GM18519 (cell line): ENCODE data around the gene TBRG4.

ENCODE experiments used
- ATAC-seq: cut with Tn5 transposase; IDR thresholded peaks from one replicate; pipeline ENCODE4 v1.9.1; 2021; ENCODE audit warnings: mild to moderate bottlenecking, moderate library complexity; ENCODE audit not compliant: unreplicated experiment, low FRiP score

The TBRG4 gene

GRCh38 chr7:45099891-45100760 lies 11.4 kb downstream of the TBRG4 start:
- ATAC-seq, result no peak

GRCh38 chr7:45098983-45099839 lies 12.3 kb downstream of the TBRG4 start:
- ATAC-seq, result no peak

DNA sequence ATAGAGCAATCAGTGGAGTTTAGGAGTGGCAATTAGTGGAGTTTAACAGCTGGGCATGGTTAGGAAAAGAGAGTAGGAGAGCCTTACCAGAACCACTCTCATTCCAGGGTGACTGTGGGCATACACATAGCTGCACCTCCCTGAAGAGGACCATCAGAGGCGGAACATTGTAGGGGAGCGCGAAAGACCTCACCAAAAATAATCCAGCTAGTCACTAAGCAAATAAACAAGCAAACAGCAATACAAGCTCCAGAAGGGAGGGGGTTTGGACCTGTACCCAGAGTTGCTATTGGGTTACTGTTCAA lies 18.6 kb downstream of the TBRG4 start:
- ATAC-seq, result no peak

GRCh38 chr7:45092100-45092930 lies 19.2 kb downstream of the TBRG4 start:
- no peak for ATAC-seq

GRCh38 chr7:45089341-45089891 lies 22.1 kb downstream of the TBRG4 start:
- ATAC-seq, result no peak

GRCh38 chr7:45088821-45089340 lies 22.6 kb downstream of the TBRG4 start, which contains the start of gene NACAD:
Gene NACAD, minus strand, starts transcription at chr7:45088969. Its CDS starts 75 bp downstream, at chr7:45088894.
- no peak for ATAC-seq

- no peak for ATAC-seq
Observed at GRCh38 chr7:45088146-45088701, 23.3 kb downstream of the TBRG4 start.

- ATAC-seq, result no peak
Observed at GRCh38 chr7:45087301-45088145, 24.0 kb downstream of the TBRG4 start.

DNA sequence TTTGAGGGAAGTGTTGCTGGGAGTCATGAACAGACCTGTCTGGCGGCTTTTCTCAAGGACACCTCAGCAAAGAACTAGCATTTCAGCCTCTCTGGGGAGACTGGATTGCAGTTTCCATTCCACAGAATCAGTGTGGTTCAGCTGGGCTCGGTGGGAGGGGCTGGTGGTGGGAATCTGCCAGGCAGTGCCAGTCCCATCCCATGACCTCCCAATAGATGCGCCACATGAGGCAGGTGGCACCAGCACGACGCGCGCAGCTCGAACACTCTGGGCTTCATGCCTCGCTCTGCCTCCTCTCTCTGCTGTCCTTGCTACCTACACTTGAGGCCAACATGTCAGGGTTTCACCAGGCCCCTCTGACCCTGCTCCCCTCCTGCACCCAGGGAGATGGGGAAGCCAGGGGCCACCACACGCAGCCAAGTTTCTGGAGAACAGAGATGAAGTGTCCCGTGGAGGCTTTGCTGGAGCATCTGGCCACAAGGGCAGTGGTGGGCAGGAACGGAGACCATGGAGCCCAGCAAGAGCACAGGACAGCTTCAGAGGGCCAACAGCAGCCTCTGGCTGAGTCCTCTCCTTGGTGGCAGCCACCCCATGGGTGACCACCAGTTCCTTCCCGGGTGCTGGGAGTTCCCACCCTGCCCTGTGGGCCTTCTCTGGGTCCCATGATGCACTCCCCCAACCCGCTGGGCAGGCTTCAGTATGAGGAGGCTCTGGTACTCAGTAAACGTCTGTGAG lies 25.0 kb downstream of the TBRG4 start:
- ATAC-seq, result no peak

GRCh38 chr7:45085619-45086200 lies 25.8 kb downstream of the TBRG4 start:
- ATAC-seq, result no peak

DNA sequence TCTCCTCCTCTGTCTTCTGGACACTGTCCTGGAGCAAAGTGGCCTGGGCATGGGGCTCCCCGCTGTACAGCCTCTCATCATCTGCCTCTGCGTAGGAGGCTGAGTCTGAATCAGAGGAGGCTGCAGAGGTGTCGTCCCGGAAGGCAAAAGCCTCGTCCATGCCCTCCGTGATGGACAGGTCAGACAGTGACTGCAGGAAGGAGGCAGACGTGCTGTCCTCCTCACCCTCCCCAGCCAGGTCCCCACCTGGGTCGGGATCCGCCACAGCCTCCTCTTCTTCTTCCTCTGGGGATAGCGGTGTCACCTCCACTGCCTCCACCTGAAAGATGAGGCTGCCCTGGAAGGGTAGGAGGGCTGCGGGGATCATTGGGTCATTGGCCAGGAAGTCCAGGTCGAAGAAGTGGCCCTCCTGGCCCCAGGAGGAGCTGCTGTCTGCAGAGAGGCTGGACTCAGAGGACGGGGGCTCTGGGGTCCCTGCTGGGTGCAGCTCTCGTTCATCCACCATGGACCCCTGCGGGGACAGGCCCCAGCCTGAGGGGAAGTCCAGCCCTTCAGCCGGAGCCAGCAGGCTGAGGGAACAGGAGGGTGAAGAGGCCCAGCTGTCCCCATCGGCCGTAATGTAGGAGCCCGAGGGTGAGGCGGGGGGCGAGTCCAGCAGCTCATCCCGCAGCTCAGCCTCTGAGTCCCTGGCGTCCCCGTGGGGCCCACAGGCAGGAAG lies 26.4 kb downstream of the TBRG4 start:
- no peak for ATAC-seq

DNA sequence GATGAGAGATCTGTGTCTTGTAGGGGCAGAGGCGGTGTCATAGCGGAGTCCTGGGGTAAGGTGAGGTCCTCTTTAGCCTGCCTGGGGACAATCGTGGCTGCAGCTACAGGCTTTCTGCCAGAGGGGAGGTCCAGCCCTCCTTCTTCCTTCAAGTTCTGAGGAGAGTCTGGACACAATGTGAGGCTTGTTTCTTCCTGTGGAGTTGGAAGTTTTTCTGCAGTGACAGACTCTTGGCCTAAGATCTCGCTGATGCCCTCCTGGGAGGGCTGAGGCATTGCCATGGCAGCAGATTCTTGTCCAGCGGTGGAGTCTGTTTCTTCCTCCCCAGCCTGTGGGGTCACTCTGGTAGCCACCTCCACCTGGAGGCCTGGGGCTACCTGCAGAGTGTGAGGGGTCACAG lies 27.2 kb downstream of the TBRG4 start:
- ATAC-seq, result no peak

DNA sequence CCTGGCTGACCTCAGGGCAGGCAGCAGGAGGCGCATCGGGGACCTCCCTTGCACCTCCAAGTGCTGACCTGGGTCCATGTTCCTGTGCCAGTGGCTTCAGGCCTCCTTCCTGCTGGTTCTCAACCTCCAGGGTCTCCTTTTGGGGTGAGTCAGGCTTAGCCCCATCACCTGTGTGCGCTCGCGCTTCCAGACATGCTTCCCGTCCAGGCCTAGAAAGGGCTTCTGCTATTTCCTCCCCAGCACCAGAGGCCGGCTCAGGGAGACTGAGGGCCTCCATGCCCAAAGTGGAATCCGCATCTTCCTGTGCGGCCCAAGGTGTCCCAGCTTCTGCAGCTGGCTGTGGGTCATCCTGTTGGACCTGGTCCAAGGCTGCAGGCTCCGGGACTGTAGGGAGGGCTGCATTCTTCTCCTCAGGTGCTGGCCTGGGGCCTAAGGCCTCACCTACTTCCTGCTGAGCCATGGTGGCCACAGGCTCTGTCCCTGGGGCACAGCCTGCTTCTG lies 28.6 kb downstream of the TBRG4 start:
- ATAC-seq, result no peak

- no peak for ATAC-seq
Observed at GRCh38 chr7:45082031-45082830, 29.3 kb downstream of the TBRG4 start.

GRCh38 chr7:45081670-45081974 lies 29.9 kb downstream of the TBRG4 start:
- no peak for ATAC-seq

DNA sequence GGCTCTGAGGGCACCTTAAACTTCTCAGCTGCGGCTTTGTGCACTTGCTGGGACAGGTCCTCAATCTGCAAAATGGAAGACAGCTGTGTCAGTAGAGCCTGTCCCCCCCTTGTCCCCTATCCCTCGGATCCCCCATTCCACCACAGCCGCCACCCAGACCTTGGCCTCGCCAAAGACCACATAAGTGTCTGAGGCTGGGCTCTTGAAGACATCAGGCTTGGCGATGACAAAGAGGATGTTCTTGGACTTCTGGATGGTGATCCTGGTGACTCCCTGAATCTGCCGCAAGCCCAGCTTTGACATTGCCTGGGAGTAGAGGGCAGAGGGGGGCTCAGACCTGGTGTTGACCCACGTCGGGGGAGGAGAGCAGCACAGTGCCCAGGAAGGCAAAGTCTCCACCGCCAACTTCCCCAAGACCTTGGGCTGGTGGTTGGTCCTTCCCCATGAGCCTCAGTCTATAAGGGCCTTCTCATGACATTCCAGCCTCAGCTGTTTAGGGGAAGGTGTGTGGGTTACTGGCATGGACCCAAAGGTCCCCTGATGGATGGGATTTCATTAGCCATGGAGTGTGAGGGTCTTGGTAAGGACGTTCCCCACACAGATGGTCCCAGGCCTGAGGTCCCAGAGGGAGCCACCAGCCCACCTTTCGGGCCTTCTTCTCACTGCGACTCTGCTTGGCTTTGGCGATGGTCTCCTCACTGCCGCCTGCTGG lies 30.4 kb downstream of the TBRG4 start:
- ATAC-seq, result no peak
